ENCODE measurements around the gene ACAP2.
"Not testable (repeated sequence)": the region's sequence is repeated elsewhere in the genome, so short reads cannot be mapped to it uniquely, and the experiment has no call there.

DNA sequence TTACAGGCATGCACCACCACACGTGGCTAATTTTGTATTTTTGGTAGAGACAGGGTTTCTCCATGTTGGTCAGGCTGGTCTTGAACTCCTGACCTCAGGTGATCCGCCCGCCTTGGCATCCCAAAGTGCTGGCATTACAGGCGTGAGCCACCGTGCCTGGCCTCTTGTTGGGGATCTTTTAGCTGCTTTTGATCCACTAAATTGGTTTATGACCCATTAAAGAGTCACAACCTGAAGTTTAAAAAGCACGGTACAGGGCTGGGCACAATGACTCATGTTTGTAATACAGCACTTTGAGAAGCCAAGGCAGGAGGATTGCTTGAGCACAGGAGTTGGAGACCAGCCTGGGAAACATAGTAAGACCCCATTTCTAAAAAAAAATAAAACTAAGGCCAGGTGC is 20.1 kb upstream of the ACAP2 start:
- TF ChIP-seq, protein P1, sequence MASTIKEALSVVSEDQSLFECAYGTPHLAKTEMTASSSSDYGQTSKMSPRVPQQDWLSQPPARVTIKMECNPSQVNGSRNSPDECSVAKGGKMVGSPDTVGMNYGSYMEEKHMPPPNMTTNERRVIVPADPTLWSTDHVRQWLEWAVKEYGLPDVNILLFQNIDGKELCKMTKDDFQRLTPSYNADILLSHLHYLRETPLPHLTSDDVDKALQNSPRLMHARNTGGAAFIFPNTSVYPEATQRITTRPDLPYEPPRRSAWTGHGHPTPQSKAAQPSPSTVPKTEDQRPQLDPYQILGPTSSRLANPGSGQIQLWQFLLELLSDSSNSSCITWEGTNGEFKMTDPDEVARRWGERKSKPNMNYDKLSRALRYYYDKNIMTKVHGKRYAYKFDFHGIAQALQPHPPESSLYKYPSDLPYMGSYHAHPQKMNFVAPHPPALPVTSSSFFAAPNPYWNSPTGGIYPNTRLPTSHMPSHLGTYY (CRISPR knock-in tag; IDR thresholded peaks at IDR 0.05): not testable (repeated sequence)
- TF ChIP-seq, protein P2, sequence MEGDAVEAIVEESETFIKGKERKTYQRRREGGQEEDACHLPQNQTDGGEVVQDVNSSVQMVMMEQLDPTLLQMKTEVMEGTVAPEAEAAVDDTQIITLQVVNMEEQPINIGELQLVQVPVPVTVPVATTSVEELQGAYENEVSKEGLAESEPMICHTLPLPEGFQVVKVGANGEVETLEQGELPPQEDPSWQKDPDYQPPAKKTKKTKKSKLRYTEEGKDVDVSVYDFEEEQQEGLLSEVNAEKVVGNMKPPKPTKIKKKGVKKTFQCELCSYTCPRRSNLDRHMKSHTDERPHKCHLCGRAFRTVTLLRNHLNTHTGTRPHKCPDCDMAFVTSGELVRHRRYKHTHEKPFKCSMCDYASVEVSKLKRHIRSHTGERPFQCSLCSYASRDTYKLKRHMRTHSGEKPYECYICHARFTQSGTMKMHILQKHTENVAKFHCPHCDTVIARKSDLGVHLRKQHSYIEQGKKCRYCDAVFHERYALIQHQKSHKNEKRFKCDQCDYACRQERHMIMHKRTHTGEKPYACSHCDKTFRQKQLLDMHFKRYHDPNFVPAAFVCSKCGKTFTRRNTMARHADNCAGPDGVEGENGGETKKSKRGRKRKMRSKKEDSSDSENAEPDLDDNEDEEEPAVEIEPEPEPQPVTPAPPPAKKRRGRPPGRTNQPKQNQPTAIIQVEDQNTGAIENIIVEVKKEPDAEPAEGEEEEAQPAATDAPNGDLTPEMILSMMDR (IDR thresholded peaks at IDR 0.05): not testable (repeated sequence)
- TF ChIP-seq, protein P3, sequence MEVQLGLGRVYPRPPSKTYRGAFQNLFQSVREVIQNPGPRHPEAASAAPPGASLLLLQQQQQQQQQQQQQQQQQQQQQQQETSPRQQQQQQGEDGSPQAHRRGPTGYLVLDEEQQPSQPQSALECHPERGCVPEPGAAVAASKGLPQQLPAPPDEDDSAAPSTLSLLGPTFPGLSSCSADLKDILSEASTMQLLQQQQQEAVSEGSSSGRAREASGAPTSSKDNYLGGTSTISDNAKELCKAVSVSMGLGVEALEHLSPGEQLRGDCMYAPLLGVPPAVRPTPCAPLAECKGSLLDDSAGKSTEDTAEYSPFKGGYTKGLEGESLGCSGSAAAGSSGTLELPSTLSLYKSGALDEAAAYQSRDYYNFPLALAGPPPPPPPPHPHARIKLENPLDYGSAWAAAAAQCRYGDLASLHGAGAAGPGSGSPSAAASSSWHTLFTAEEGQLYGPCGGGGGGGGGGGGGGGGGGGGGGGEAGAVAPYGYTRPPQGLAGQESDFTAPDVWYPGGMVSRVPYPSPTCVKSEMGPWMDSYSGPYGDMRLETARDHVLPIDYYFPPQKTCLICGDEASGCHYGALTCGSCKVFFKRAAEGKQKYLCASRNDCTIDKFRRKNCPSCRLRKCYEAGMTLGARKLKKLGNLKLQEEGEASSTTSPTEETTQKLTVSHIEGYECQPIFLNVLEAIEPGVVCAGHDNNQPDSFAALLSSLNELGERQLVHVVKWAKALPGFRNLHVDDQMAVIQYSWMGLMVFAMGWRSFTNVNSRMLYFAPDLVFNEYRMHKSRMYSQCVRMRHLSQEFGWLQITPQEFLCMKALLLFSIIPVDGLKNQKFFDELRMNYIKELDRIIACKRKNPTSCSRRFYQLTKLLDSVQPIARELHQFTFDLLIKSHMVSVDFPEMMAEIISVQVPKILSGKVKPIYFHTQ (CRISPR knock-in tag; IDR thresholded peaks at IDR 0.05): not testable (repeated sequence)
- TF ChIP-seq FOXJ3 (CRISPR knock-in tag; IDR thresholded peaks at IDR 0.05; ENCODE audit: borderline replicate concordance): not testable (repeated sequence)
- TF ChIP-seq, protein P4, sequence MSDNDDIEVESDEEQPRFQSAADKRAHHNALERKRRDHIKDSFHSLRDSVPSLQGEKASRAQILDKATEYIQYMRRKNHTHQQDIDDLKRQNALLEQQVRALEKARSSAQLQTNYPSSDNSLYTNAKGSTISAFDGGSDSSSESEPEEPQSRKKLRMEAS (CRISPR knock-in tag; IDR thresholded peaks at IDR 0.05): not testable (repeated sequence)
- TF ChIP-seq, protein P5, sequence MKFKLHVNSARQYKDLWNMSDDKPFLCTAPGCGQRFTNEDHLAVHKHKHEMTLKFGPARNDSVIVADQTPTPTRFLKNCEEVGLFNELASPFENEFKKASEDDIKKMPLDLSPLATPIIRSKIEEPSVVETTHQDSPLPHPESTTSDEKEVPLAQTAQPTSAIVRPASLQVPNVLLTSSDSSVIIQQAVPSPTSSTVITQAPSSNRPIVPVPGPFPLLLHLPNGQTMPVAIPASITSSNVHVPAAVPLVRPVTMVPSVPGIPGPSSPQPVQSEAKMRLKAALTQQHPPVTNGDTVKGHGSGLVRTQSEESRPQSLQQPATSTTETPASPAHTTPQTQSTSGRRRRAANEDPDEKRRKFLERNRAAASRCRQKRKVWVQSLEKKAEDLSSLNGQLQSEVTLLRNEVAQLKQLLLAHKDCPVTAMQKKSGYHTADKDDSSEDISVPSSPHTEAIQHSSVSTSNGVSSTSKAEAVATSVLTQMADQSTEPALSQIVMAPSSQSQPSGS (CRISPR knock-in tag; IDR thresholded peaks at IDR 0.05; ENCODE audit: borderline replicate concordance, low read depth): not testable (repeated sequence)
